ENCODE results near the gene FAM168A. TPM values are rescaled to one million over a fixed set of nuclear protein-coding genes. Genes with fewer than 3 reads are reported as not detected.

Gene FAM168A
- total and polyA plus RNA-seq, 2 experiments from 2014 or later, result 6.3 to 24.5 TPM

DNA sequence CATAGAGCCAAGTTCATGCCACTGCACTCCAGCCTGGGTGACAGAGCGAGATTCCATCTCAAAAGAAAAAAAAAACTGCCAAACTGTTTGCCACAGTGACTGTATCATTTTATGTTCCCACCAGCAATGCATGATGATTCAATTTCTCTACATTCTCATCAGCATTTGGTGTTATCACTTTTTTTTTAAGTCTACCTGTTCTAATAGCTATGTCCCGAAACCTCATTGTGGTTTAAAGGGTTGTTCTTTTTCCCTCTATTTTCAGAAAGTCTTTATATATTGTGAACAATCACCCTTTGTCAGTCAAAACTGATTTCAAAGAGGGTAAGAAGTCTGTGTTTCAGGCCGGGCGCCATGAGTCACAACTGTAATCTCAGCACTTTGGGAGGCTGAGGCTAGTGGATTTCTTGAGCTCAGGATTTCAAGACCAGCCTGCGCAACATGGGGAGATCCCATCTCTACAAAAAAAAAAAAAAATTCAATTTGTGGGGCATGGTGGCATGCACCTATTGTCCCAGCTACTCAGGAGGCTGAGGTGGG is 14.8 kb upstream of the FAM168A start:
- Histone ChIP-seq H3K27me3 (no peaks in the 10 kb centered on the region), H2AFZ (no peak overlapping the region), H4K20me1 (ENCODE audit: insufficient read depth, poor library complexity, severe bottlenecking) (no peaks in the 10 kb centered on the region), H3K9me3 (ENCODE audit: low read depth) (no peaks in the 10 kb centered on the region), H3K36me3 (replicated peaks; ENCODE audit: insufficient read depth, low read depth) (no peaks in the 10 kb centered on the region), H3K4me3 (no peak overlapping the region), H3K4me1 (ENCODE audit: insufficient read depth) (no peaks in the 10 kb centered on the region), H3K9me2 (replicated peaks; ENCODE audit: insufficient read depth) (no peaks in the 10 kb centered on the region), H3K4me2 (no peak overlapping the region), H3K79me2 (no peaks in the 10 kb centered on the region), H3K27ac (no peak overlapping the region)
- DNase-seq (ENCODE audit: low spot score), result no peak
- TF ChIP-seq EZH2phosphoT487 (IDR thresholded peaks at IDR 0.05; ENCODE audit: low read depth, severe bottlenecking, unreplicated experiment) (no peak), EZH2 (IDR thresholded peaks at IDR 0.05; ENCODE audit: borderline replicate concordance) (no peak)
- TF ChIP-seq, protein P1, sequence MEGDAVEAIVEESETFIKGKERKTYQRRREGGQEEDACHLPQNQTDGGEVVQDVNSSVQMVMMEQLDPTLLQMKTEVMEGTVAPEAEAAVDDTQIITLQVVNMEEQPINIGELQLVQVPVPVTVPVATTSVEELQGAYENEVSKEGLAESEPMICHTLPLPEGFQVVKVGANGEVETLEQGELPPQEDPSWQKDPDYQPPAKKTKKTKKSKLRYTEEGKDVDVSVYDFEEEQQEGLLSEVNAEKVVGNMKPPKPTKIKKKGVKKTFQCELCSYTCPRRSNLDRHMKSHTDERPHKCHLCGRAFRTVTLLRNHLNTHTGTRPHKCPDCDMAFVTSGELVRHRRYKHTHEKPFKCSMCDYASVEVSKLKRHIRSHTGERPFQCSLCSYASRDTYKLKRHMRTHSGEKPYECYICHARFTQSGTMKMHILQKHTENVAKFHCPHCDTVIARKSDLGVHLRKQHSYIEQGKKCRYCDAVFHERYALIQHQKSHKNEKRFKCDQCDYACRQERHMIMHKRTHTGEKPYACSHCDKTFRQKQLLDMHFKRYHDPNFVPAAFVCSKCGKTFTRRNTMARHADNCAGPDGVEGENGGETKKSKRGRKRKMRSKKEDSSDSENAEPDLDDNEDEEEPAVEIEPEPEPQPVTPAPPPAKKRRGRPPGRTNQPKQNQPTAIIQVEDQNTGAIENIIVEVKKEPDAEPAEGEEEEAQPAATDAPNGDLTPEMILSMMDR (IDR thresholded peaks at IDR 0.05; ENCODE audit: poor library complexity), result no peak
- WGBS (ENCODE audit: low lambda C conversion rate, missing lambda C conversion rate), result 90% methylated on average over 5 of the region's 5 CpGs

DNA sequence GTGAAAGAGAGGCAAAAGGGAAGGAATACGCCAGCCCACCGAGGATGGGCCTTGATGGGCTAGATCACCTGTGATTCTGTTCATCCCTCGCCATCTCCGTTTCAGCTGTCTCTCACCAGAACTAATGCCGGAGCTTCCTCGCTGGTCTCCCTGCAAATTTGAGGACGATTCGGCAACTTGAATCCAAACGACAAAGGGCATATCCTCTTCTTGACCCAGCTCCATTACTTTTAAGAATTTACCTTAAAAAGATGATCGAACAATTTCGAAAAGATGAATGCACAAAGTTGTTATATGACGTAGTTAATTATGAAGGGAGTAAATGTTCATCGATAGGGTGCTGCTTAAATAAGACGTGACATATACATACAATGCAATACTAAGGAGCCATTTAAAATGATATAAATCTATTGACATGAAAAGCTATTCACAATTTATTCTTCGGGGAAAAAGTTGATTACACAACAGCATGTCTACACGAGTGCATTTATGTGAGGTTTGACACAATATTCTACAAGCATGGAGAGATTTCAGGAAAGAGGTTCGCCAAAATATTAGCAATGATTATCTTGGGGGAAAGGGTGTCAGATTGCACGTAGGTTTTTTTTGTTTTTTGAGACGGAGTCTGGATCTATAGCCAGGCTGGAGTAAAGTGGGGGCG is 937 bp upstream of the FAM168A start:
- no peaks in the 10 kb centered on the region for H3K27me3 ChIP-seq
- WGBS (ENCODE audit: low lambda C conversion rate, missing lambda C conversion rate), result 48% methylated on average over 20 of the region's 20 CpGs
- H3K9me2 ChIP-seq (replicated peaks; ENCODE audit: insufficient read depth), result no peaks in the 10 kb centered on the region
- peak overlapping the region; percentile 77 for H3K27ac ChIP-seq
- H3K4me1 ChIP-seq (ENCODE audit: insufficient read depth), result no peaks in the 10 kb centered on the region
- peak overlapping the region; percentile 5 for H3K4me3 ChIP-seq
- H3K36me3 ChIP-seq (replicated peaks; ENCODE audit: insufficient read depth, low read depth), result no peaks in the 10 kb centered on the region
- no peaks in the 10 kb centered on the region for H3K9me3 ChIP-seq (ENCODE audit: low read depth)
- H4K20me1 ChIP-seq (ENCODE audit: insufficient read depth, poor library complexity, severe bottlenecking), result no peaks in the 10 kb centered on the region
- peak overlapping the region; percentile 72 for H3K4me2 ChIP-seq
- H2AFZ ChIP-seq, result peak overlapping the region; percentile 96
- DNase-seq (ENCODE audit: low spot score), result no peak
- TF ChIP-seq, protein P1 (IDR thresholded peaks at IDR 0.05; ENCODE audit: poor library complexity), result no peak
- TF ChIP-seq EZH2phosphoT487 (IDR thresholded peaks at IDR 0.05; ENCODE audit: low read depth, severe bottlenecking, unreplicated experiment) (no peak), EZH2 (IDR thresholded peaks at IDR 0.05; ENCODE audit: borderline replicate concordance) (no peak)
- peaks cover 38% of the 10 kb centered on the region for H3K79me2 ChIP-seq

DNA sequence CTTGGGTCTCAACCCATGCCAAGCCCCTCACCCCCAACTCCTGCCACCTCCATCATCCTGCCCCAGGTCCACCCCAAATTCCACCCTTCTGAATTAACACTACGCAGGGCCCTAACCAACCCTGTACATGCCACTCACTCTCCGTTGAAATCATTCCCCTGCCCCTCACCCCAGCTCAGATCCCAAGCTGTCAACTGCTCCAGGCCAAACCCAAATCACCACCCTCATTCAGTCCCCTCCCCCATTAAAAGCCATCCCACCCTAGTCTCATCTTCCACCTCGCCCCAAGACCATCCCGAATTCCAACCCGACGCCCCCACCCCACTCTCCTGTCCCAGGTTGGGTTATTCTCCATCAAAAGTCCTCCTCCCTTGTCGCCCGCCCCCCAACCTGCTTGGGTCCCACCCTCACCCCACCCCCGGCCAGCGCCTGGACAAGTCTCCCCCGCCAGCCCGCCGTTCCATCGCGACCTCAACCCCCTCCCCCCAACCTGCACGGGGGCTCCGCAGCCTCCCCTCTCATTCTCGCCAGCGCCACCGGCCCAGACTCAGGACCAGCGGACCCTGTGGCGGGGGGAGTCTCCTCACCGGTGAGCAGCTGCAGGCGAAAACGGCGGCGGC is 466 bp downstream of the FAM168A start:
- H3K79me2 ChIP-seq, result peaks cover 52% of the 10 kb centered on the region
- peak overlapping the region; percentile 56 for H3K4me3 ChIP-seq
- no peaks in the 10 kb centered on the region for H3K4me1 ChIP-seq (ENCODE audit: insufficient read depth)
- no peaks in the 10 kb centered on the region for H4K20me1 ChIP-seq (ENCODE audit: insufficient read depth, poor library complexity, severe bottlenecking)
- DNase-seq (ENCODE audit: low spot score), result peak; percentile 8
- under 1% methylated on average over 14 of the region's 27 CpGs for WGBS (ENCODE audit: low lambda C conversion rate, missing lambda C conversion rate)
- TF ChIP-seq, protein P1 (IDR thresholded peaks at IDR 0.05; ENCODE audit: poor library complexity), result no peak
- no peak for TF ChIP-seq EZH2phosphoT487 (IDR thresholded peaks at IDR 0.05; ENCODE audit: low read depth, severe bottlenecking, unreplicated experiment)
- peak overlapping the region; percentile 90 for H2AFZ ChIP-seq
- H3K4me2 ChIP-seq, result peak overlapping the region; percentile 87
- H3K36me3 ChIP-seq (replicated peaks; ENCODE audit: insufficient read depth, low read depth), result no peaks in the 10 kb centered on the region
- H3K27me3 ChIP-seq, result no peaks in the 10 kb centered on the region
- peak overlapping the region; percentile 65 for H3K27ac ChIP-seq
- no peaks in the 10 kb centered on the region for H3K9me2 ChIP-seq (replicated peaks; ENCODE audit: insufficient read depth)
- no peaks in the 10 kb centered on the region for H3K9me3 ChIP-seq (ENCODE audit: low read depth)
